NCI-H2171 treated with DMSO at 0.1 percent for 48 hours (cell line): ENCODE data around the gene CACNA1B.
"Not testable (repeated sequence)": the region's sequence is repeated elsewhere in the genome, so short reads cannot be mapped to it uniquely, and the experiment has no call there.

Source experiments
- DNase-seq: peaks from one replicate; lab custom pipeline; 2025; lab: John Stamatoyannopoulos, UW

Gene CACNA1B

DNA sequence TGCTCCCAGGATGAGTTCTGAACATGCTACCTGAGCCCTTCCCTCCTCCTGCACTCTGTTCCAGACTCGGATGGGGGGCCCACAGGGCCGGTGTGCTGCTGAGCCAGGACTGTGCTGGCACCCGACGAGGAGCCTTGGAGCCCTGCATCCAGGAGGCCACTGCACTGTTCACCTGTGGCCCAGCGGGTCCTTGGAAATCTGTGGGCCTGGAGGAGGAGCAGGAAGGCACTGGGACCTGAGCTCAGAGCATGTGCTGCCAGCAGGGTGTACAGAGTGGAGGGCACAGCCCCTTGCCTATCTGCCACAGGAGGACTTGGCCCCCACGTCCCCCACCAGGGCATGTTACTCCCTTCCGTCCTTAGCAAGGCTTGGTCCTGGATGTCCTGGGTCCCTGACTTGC is 265.9 kb downstream of the CACNA1B start:
- DNase-seq = not testable (repeated sequence)

DNA sequence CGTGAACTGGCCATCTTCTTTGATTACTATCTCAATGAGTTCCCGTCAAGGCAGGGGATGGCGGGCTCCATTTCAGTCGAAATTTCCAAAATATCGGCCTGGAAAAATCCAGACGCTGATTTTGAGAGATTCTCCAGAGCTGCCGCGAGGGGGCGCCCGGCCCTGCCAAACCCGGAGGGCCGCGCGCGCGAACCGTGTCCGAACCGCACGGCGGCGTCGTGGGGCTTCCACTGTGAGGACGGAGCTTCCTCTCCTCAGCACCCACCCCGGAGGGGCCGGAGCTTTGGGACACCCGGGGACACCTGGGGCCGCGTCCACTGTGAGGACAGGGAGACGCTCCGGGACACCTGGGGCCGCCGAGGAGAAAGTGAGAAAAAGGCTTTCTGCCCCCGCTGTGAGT is 270.0 kb downstream of the CACNA1B start:
- DNase-seq = not testable (repeated sequence)

DNA sequence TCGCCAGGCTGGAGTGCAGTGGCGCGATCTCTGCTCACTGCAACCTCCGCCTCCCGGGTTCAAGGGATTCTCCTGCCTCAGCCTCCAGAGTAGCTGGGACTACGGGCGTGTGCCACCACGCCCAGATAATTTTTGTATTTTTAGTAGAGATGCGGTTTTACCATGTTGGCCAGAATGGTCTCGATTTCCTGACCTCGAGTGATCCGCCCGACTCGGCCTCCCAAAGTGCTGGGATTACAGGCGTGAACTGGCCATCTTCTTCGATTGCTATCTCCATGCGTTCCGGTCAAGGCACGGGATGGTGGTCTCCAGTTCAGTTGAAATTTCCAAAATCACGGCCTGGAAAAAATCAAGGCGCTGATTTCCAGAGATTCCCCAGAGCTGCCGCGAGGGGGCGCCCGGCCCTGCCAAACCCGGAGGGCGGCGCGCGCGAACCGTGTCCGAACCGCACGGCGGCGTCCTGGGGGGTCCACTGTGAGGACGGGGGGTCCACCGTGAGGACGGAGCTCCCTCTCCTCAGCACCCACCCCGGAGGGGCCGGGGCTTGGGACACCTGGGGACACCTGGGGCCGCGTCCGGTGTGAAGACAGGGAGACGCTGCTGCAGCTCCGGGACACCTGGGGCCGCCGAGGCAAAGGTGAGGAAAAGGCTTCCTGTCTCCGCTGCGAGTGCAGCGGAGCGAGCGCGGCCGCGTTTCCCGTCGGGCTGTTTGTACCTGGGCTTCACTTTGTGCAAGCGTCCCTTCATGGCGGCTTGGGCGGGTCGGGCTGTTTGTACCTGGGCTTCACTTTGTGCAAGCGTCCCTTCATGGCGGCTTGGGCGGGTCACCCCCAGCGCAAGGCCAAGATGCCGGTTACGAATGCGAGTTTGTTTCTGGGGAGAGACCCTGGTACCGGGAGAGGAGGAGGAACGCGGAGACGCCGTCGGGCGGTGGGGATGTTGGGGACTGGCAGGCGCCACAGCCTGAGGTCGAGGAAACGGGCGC is 272.4 kb downstream of the CACNA1B start:
- DNase-seq = peak; percentile 30

DNA sequence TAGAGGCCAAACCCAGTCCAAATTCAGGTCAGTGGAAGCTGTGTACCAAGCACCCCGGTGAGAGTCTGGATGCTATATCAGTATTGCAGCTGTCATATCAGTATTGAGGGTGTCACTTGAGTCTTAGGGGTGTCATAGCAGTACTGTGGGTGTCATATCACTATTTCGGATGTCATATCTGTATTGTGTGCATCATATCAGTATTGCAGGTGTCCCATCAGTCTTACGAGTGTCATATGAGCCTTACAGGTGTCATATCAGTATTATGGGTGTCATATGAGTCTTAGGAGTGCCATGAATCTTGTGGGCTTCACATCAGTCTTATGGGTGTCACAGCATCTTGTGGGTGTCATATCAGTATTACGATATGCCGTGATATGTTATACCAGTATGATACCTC is 278.2 kb downstream of the CACNA1B start:
- DNase-seq = not testable (repeated sequence)

DNA sequence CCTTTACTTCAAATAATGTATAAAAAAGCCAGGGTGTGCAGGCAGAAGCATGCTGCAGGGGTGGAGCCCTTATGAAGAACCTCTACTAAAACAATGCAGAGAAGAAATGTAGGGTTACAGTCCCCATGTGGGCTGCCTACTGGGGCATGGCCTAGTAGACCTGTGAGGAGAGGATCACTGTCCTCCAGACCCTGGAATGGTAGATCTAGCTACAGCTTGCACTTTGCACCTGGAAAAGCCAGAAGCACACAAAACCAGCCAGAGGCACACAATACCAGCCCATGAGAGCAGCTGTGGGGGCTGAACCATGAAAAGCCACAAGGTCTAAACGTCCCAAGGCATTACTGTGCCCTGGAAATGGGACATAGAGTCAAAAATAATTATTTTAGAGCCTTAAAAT is 289.2 kb downstream of the CACNA1B start:
- DNase-seq = not testable (repeated sequence)
